Epithelial cell of proximal tubule (primary cell): ENCODE results near the gene PLEK. TPM values are rescaled to one million over a fixed set of nuclear protein-coding genes. Genes with fewer than 3 reads are reported as not detected.

ENCODE experiments used
- DNase-seq: peaks from one replicate; pipeline ENCODE4 v3.0.0-alpha.2; 2011; ENCODE audit warnings: low read depth
- H3K4me3 ChIP-seq: 2 replicates; pipeline ENCODE4 v1.5.1; 2011; ENCODE audit warnings: low read depth, mild to moderate bottlenecking, low read length
- total RNA-seq: library from RNA; depleted of rRNA; stranded (reverse); fragments of >200 nt; gene quantifications from 2 replicates; pipeline ENCODE4 v1.2.3, GENCODE V29; 2015
- TF ChIP-seq, protein P1 (sequence below): conservative IDR thresholded peaks from 2 replicates; pipeline ENCODE4 v1.5.1; 2012; ENCODE audit warnings: low read depth, mild to moderate bottlenecking, low read length

Gene PLEK
- total RNA-seq, 1 donor from 2014 or later: not detected

DNA sequence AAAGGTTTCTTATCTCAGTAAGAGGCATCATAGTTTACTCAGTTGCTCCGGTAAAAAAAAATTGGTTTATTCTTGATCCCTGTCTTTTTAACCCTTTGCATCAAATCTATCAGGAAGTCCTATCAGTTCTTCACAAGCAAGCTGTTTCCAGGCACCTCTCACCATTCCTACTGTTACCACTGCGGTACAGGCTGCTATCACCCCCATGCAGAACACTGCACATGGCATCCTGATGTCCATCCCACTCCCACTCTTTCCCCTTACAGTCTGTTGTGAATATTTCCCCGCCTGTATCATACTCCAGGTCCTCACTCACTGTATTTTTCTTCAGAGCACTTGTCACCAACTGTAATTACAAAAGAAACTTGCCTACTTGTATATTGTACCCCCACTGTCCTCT, 40.0 kb upstream of the PLEK start:
- no peak for DNase-seq
- TF ChIP-seq, protein P1, sequence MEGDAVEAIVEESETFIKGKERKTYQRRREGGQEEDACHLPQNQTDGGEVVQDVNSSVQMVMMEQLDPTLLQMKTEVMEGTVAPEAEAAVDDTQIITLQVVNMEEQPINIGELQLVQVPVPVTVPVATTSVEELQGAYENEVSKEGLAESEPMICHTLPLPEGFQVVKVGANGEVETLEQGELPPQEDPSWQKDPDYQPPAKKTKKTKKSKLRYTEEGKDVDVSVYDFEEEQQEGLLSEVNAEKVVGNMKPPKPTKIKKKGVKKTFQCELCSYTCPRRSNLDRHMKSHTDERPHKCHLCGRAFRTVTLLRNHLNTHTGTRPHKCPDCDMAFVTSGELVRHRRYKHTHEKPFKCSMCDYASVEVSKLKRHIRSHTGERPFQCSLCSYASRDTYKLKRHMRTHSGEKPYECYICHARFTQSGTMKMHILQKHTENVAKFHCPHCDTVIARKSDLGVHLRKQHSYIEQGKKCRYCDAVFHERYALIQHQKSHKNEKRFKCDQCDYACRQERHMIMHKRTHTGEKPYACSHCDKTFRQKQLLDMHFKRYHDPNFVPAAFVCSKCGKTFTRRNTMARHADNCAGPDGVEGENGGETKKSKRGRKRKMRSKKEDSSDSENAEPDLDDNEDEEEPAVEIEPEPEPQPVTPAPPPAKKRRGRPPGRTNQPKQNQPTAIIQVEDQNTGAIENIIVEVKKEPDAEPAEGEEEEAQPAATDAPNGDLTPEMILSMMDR: no peak
- H3K4me3 ChIP-seq: no peak overlapping the region

- TF ChIP-seq, protein P1: no peak
- no peak for DNase-seq
Measured at GRCh38 chr2:68328901-68329300, 36.2 kb upstream of the PLEK start.

GRCh38 chr2:68330691-68331090, 34.4 kb upstream of the PLEK start:
- DNase-seq: no peak
- no peak overlapping the region for H3K4me3 ChIP-seq

More at GRCh38 chr2:68328901-68329300, 36.2 kb upstream of the PLEK start:
- no peak overlapping the region for H3K4me3 ChIP-seq

DNA sequence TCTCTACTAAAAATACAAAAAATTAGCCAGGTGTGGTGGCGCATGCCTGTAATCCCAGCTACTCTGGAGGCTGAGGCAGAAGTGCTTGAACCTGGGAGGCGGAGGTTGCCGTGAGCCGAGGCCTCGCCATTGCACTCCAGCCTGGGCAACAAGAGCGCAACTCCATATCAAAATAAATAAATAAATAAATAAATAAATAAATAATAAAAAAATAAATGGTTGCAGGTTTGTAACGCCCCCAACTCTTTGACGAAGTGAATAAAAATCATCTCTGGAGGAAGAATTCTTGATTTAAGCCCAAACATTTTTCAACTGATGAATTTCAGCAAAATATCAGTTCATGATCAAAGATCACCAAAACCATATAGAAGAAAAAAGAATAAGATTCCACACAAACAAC, 32.1 kb upstream of the PLEK start:
- H3K4me3 ChIP-seq: no peak overlapping the region
- DNase-seq: no peak
- TF ChIP-seq, protein P1: no peak

More at GRCh38 chr2:68330691-68331090, 34.4 kb upstream of the PLEK start:
- TF ChIP-seq, protein P1: no peak

DNA sequence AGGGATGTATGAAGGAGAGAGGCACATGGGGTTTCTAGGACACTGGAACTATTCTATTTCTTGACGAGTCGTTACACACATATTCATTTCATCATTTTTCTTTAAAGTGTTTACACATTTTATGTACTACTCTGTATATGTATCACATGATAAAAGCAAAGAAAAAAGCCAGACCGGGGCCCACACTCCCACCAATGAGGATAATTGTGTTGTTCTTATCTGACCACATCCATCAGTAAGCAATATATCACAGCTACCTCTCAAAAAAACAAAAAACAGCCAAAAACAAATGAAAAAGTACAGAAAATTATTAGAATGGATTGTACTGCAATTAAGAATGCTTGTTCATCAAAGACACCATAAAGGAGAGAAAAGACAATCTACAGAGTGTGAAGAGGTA, 31.2 kb upstream of the PLEK start:
- H3K4me3 ChIP-seq: no peak overlapping the region
- DNase-seq: no peak
- TF ChIP-seq, protein P1: no peak

GRCh38 chr2:68336192-68336591, 28.9 kb upstream of the PLEK start:
- DNase-seq: no peak
- H3K4me3 ChIP-seq: no peak overlapping the region
- TF ChIP-seq, protein P1: no peak

DNA sequence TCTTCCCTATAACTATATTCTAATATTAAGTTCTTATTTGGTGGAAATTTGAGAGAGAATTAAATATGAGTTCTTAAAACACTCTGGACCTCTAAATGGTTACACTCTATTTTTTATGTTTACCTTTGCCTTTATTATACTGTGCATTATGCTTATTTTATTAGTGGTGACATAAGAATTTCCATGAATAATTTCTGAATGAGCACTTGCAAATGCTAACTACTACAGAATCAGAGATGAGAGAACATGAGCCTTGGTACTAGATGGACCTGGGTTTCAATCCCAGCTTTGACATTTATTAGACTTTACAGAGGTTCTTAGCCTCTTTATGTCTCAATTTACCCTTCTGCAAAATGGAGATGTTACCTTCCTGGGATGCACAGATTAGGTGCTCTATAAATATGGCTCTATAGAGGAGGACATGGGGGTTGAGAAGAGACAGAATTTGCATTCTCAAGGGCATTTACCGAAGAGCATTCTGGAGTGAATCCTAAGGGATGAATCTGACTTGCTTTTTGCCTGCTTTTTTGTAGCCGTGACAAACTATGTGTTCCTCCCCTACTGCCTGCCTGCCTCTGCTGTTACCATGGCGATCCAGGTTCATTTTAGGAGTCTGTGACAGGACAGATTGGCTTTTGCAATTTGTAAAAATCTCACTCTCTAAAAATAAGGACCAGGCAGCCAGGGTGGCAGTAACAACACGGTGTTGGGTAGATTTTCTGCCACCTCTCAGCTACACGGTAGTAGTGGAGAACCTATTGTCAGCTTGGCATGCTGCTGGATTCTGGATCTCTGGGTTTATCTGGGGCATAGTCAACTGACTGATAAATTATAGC, 24.6 kb upstream of the PLEK start:
- no peak for DNase-seq
- TF ChIP-seq, protein P1: no peak

More for the DNA sequence above, 24.6 kb upstream of the PLEK start:
- no peak overlapping the region for H3K4me3 ChIP-seq
